B cell (primary cell): ENCODE results near the gene NELFE.

Experiments used
- CTCF ChIP-seq: fragments of 200-600 bp; IDR thresholded peaks from one replicate; pipeline ENCODE4 v1.8.0; 2022; ENCODE audit warnings: antibody characterized with exemption, mild to moderate bottlenecking
- EZH2 ChIP-seq: IDR thresholded peaks from 2 replicates; pipeline ENCODE4 v1.6.1; 2012; ENCODE audit warnings: borderline replicate concordance, low read depth, mild to moderate bottlenecking, moderate library complexity, low read length; ENCODE audit not compliant: insufficient read depth, poor library complexity, severe bottlenecking

GRCh38 chr6:31920811-31921210 lies 38.0 kb downstream of the NELFE start:
- no peak for TF ChIP-seq CTCF
- TF ChIP-seq EZH2, result no peak
